Measurements from ENCODE around the gene USO1.
A peak's percentile ranks its signal among the peaks of the same experiment; 100 is the strongest.
"Not testable (repeated sequence)": the region's sequence is repeated elsewhere in the genome, so short reads cannot be mapped to it uniquely, and the experiment has no call there.

Gene USO1, protein sequence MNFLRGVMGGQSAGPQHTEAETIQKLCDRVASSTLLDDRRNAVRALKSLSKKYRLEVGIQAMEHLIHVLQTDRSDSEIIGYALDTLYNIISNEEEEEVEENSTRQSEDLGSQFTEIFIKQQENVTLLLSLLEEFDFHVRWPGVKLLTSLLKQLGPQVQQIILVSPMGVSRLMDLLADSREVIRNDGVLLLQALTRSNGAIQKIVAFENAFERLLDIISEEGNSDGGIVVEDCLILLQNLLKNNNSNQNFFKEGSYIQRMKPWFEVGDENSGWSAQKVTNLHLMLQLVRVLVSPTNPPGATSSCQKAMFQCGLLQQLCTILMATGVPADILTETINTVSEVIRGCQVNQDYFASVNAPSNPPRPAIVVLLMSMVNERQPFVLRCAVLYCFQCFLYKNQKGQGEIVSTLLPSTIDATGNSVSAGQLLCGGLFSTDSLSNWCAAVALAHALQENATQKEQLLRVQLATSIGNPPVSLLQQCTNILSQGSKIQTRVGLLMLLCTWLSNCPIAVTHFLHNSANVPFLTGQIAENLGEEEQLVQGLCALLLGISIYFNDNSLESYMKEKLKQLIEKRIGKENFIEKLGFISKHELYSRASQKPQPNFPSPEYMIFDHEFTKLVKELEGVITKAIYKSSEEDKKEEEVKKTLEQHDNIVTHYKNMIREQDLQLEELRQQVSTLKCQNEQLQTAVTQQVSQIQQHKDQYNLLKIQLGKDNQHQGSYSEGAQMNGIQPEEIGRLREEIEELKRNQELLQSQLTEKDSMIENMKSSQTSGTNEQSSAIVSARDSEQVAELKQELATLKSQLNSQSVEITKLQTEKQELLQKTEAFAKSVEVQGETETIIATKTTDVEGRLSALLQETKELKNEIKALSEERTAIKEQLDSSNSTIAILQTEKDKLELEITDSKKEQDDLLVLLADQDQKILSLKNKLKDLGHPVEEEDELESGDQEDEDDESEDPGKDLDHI

DNA sequence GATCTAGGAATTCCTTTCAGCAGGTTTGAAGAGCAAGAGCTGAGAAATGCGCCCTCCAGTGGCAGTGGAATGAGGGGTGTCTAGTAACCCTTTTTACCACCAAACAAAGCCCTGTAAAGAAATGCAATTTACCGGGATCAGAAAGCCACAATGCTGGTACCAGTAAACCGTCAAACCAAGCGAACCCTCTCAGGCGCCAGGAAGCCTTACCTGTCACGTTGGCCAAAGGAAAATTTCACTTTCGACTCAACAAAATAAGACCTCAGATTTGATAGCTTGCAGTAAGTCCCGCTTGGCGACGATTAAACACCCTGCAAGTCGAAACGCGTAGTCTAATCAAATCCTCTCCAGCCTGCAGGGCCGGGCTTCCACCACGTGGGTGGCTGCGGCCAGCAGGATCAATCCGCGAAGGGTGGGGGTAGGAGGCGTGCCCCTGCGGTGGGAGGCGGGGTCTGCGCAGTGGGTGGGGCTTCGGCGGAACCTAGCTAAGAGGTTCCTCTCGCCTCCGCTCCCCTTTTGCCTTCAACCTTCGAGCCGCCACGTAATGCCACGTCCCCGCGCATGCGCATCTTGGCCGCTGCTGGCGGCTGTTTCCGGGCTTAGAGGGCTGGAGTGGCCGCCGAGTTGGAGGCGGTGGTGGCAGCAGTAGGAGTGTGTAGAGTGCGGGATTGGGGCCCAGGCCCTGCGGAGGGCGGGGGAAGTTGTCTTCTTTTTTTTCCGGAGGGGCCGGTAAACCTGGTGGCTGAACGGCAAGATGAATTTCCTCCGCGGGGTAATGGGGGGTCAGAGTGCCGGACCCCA, at the start of gene USO1:
TSS of gene USO1 (plus strand) at position 512 of the 801 bp plus-strand sequence. CDS start at position 755, 243 bp downstream.
- DNase-seq = peak; percentile 97

DNA sequence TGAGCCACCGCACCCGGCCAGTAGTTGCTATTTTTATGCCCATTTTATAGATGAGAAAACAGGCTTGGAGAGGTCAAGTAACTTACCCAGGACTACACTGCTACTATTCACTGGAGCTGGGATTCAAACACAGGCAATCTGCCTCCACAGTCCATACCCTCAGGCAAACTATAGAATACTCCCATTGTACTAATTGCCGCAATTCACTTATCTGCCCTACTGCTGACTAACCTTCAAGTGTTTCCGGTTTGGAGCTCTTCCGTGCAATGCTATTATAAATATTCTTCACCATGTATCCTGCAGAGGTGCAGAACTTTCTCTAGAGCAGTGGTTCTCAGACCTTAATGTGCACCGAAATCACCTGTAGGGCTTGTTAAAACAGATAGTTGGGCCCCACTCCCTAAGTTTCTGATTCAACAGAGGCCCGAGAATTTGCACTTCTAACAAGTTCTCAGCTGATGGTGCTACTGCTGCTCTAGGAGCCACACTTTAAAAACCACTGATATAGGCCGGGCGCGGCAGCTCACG, 49.3 kb upstream of the USO1 start:
- DNase-seq = no peak

DNA sequence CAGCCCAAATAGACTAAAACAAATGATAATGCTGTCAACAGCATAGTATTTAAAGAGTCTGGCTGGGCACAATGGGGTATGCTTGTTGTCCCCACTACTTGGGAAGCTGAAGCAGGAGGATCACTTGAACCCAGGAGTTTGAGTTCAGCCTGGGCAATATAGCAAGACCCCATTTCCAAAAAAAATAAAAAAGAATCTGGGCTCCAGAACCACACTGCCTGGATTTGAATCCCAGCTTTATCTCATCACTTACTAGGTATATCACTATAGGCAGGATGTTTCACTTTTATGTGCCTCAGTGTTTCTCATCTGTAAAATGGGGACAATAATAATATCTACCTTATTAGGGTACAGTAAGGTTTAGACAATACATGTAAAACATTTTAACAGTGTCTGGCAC, 45.9 kb upstream of the USO1 start:
- no peak for DNase-seq

DNA sequence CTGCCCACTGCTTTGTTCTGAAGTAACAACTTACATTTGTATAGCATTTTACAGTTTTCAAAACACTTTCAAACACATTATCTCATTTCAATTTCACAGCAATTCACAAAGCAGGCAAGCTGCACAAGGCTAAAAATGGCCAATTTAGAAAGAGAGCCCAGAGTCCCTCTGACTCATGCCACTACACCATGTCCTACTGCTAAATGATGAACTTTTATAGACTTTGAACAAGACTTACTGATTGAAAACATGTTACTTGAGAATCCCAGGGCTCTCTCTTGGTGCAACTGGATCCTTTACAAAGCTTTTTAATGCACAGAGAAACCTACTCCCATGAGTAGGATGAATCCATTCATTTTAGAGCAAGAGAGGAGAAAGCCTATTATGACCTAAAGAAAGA, 45.4 kb upstream of the USO1 start:
- no peak for DNase-seq

DNA sequence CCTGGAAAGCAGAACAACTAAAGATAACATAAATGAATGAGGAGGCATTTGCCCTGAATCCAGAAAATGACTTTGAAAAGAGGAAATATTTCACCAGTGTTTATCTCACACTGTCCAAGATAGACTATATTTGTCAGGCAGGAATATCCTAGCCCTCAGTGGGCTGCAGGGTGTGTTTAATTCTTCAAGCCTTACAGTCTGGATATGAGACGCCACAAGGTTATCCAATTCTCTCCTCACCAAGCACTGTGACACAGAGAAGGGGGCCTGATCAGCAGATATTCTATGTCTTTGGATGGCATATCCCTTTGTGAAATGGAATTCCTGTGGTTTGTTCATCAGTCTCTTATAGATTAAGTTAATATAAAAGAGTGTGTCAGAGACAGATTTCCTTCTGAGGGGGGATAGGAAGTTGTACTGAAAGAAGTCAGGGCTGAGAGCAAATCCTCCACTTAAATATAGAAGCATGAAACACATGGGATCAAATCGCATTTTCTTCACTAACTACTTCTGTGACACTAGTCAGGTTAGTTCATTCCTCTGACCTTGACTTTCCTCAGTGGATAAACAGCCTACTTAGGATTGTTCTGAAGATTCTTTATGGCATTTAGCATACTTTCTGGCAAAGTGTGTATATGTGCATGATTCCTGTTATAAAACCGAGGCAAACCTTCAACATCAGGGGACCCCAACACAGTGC, 44.4 kb upstream of the USO1 start:
- no peak for DNase-seq

DNA sequence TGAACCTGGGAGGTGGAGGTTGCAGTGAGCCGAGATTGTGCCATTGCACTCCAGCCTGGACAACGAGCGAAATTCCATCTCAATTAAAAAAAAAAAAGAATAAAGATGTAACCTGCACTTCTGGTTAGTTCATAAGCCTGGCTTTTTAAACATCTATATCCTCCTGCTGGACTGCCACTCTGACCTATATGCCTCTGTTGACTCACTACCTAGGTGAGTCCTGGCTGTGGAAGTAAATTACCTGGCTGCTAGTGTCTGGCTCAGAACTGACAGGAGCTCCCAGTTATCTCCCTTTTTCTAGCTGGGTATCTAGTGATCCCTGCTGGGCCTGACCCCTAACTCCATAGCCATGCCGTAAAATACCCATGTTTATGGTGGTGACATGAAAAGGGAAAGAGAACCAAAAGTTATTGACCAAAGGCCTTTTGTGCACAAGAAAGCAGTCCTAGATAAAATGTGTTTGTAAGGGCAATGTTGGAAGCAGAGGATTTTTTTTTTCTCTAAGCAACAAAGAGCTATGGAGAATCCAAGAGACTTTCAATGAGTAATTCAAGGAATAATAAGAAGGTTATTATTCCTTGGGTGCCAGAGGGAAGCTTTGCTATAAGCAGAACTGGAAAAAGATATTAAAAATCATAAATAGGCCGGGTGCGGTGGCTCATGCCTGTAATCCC, 40.8 kb upstream of the USO1 start:
- DNase-seq = no peak

DNA sequence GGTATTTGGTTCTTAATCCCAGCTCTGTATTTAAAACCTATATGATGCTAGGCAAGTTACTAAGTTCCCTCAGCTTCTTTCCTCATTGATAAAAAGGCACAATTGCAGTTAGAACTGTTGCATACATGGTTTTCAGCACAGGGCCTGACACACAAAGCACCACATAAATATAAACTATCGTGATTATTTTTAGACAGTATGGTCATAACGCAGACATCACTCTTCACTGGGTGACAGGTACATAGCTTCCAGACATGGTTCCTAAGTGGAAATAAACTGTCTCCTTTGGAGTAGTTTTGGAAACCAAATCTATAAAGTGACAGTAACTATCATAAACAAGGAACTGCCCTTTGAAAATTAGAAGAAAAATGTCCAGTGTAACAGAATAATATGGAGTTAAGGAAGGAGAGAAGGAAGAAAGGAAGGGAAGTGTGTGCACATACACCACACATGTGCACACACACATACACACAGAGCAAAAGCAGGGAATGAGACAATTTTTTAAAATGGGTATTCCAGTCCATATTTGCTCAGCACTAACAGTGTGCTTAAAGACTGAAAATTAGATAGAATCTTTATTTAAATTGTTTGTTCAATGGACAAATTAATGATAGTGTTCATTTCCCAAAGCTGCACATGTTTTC, 38.7 kb upstream of the USO1 start:
- DNase-seq = no peak

DNA sequence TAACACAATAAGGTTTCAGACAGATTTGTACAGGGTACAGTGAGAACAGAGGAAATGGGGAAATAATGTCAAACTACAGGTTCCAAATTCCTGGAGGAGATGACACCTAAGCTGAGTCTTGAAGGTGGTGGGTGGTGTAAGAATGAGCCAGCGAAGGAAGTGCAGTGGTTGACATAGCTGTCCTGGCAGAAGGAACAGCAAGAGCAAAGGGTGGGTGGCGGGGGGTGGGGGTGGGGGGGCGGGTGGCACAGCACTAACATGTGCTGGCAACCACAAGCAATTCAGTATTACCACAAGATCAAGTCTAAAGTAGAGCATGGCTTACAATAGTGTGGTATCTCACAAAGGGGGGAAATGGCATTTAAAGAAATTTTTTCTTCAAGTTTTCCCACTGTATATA, 38.0 kb upstream of the USO1 start:
- DNase-seq = no peak

DNA sequence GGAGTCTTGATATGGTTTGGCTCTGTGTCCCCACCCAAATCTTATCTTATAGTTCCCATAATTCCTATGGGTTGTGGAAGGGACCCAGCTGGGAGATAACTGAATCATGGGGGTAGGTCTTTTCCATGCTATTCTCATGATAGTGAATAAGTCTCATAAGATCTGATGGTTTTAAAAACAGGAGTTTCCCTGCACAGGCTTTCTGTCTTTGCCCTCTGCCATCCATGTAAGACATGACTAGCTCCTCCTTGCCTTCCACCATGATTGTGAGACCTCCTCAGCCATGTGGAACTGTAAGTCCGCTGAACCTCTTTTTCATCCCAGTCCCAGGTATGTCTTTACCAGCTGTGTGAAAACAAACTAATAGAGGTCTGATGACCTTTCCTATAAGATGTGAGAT, 37.3 kb upstream of the USO1 start:
- DNase-seq = not testable (repeated sequence)

DNA sequence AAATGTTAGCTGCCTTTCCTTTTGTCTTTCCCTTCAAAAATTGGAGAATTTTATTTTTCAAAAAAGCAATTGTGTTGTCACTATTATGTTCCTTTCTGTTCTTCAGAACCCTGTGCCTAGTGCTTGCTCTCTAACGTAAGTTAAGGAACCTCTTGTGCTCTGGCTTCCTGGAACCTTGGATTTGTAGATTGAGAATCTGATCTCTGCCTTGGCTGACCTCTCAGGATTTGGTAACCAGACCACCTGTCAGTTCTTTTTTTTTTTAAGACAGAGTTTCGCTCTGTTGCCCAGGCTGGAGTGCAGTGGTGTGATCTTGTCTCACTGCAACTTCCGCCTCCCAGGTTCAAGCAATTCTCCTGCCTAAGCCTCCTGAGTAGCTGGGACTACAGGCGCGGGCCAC, 32.3 kb upstream of the USO1 start:
- not testable (repeated sequence) for DNase-seq

DNA sequence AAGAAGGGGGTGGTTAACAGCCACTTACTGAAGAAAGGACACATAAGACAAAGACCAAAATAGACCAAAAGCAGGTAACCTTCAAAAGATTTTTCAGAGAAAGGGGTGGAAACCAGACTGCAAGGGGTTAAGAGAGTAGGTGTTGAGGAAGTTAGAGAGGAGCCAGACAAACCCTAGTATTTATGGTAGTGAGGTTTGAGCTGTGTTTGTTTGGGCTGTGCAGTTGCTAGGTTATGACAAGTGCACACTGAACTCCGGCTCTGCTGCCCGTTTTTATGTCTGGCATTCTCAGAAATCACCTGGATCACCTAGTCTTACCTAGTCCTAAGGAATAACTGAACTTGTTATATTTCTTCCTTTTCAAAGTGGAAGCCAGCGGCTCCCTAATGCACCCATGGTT, 28.3 kb upstream of the USO1 start:
- DNase-seq = peak; percentile 44

DNA sequence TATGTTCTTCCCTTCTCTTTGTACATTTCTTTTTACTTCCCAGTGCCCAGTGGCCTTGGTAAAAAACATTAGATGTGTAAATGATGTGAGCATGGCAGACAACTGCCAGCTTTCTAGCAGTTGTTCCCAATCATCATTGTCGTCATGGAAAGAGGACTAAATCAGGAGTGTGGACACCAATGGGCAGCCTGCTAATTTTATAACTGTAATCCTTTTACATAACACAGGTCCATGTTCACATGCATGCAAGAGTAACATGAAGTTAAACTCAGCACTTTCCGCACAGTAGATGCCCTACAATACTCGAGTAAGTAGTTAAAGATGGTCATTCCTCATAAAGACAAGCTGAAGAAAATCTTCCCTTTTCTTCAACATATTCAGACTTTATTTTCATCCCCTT, 27.8 kb upstream of the USO1 start:
- no peak for DNase-seq

DNA sequence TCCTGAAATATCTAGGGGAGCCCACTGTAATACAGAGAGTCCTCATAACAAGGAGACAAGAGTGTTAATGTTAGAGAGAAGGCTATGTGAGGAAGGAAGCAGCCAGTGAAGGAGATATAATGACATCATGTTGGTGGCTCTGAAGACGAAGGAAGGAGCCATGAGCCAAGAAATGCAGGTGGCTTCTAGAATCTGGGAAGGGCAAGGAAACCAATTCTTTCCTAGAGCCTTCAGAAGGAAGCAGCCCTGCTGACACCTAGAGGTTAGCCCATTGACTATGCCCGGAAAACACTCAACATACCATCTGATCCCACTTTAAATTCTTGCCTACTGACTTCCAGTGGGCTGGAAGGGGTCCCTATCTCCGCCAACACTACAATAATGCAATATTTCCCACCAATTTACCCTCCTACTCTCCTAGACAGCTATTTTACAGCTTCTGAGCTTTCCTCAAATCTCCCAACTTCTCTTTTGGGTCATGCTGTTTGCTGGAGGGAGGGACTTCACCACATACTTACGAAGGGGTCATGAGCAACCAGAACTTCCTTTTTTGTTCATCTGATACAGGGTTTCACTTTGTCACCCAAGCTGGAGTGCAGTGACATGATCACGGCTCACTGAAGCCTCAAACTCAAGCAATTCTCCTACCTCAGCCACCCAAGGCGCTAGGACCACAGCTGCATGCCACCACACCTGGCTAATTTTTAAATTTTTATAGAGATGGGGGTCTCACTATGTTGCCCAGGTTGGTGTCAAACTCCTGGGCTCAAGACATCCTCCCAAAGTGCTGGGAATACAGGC, 26.0 kb upstream of the USO1 start:
- DNase-seq = no peak

DNA sequence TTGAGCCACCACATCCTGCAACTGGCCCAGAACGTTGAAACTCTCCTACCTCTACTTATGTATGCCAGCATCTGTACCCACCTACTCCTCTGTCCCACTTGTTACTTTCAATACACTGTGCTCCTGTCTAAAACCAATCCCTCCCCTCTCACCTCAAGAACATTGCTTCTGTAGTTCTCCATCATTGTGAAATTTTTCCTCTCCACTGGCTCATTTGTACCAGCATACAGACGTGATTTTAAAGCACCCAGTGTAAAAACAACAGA, 25.5 kb upstream of the USO1 start:
- no peak for DNase-seq

DNA sequence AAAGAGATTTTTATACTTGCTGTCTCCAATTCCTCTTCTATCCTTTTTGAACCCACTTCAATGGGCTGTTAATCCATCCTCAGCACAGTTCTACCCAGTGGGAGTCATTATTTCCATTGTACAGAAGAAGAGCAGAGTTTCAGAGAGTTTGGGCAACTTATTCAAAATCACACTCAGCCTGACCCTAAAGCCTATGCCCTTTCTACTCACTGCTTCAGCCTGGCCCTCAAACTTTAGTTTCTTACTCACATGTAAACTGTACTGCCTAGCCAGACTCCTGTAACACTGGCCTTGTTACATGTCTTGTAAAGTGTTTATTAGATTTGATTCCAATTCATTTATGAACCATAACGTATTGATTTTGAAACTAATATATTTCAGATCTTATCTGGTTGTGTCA, 25.1 kb upstream of the USO1 start:
- no peak for DNase-seq

DNA sequence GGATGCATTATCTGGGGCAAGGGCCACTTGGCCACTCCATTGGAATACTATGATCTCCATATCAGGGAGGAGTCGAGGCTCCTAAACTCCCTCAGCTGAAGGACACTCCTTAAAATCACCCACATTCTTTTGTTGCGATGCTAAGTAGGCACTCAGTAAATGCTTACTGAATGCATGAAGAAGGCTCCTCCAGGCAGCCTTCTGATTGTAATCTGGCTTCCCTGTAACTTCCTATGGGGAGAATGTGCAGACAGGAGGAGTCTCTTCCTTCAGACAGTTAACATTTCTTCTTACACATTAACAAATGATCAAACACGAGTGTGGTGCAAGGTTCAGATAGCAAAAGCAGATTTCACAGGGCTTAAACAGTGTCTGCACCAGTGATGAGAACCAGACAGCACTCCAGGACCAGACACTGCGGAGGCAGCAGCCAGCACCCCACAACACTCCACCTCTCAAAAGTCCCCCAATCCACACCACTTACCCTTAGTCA, 21.4 kb upstream of the USO1 start:
- DNase-seq = no peak

DNA sequence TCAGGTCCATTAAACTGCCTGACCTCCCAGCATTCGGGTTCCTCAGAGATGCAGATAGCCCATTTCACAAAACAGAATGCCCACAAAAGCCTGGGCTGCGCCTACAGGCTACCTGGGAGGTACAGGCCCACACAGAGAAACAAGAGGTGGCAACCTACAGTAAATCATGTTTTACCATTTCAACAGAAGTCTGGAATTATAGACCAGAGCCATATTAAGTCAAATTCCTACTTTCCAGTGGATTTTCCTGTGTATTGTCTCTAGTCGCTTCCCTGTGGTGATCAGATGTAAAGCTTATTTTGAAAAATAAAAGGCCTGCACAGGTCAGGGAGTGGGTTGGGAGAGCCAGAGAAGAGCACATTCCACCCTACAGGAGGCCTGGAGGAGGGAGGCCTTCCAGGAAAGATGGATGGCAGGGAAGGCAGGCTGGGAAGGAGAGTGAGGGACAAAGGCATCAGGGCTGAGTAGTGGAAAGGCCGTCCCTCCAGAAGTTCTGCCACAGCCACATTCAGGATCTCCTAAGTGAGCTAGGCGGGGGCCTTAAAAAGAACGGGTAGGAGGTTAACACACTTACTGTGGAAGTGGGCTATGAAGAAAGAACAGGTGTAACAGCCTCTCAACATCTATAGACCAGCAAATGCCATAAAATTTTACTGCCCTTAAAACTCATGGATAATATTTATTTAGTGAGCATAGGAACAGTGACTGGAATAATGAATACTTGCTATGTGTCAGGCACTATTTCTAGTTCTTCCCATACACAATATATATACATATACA, 19.0 kb upstream of the USO1 start:
- DNase-seq = no peak

DNA sequence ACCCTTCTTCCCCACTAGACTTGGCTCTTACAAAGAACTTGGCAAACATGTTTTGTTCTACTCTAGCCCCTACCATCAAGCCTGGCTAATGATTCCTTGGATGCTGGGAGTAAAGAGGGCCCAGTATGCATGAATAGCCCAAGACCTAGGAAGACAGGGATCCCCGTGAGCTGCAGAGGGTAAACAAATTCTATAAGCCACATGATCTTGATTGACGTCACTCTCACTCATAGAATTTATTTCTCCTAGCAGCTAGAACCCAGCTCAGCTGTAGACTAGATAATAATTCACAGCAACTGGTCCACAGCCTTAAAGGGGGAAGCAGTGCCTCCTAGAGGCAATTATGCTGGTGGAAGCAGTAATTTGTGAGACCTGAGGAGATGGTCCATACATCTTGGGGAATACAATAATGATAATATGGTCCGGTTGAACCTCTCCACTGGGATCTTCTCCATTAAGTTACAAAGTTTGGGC, 16.1 kb upstream of the USO1 start:
- no peak for DNase-seq

DNA sequence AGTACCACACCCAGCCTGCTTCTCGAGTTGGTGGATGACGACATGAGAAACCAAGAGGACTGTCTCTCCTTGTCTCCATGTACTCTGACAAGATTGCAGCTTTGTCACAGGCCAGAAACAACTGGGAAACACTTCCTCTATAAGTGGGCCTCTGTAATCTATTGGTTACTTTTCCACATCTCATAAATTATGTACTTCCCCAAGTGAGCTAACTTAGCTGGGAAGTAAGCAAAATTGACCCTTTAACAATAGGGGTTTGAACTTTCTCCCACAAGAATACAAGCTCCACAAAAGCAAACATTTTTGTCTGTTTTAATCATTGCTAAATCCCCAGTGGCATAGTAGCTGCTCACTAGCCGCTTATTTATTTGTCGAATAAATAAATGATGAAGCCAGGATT, 14.1 kb upstream of the USO1 start:
- DNase-seq = no peak

All from NCI-H774 (cell line).